OCI-LY3 (cell line): ENCODE data around the gene CROCC2.

Experiments used
- H2AFZ ChIP-seq: fragments of 200-600, 300-600 bp; shearing (Covaris generic); 2 replicates; pipeline ENCODE4 v1.6.0; 2014; ENCODE audit warnings: antibody characterized with exemption, low read depth, low read length
- H3K27ac ChIP-seq: fragments of 200-600, 300-600 bp; sonication (generic); 2 replicates; pipeline ENCODE4 v1.5.1; 2014; ENCODE audit warnings: mild to moderate bottlenecking, low read length, moderate library complexity, mixed read lengths
- H3K27me3 ChIP-seq: fragments of 200-600, 300-600 bp; sonication (generic); 2 replicates; pipeline ENCODE4 v1.6.1; 2014; ENCODE audit warnings: low read depth, low read length, mixed read lengths
- H3K36me3 ChIP-seq: fragments of 200-600, 300-600 bp; sonication (generic); replicated peaks from 2 replicates; pipeline ENCODE3; 2014; ENCODE audit warnings: low read depth, low read length, mixed read lengths
- H3K4me1 ChIP-seq: fragments of 300-600, 200-600 bp; sonication (generic); 2 replicates; pipeline ENCODE4 v1.6.1; 2014; ENCODE audit warnings: low read length, mixed read lengths
- H3K4me2 ChIP-seq: fragments of 200-600, 300-600 bp; sonication (generic); 2 replicates; pipeline ENCODE4 v1.6.1; 2014; ENCODE audit warnings: low read length, mixed read lengths
- H3K4me3 ChIP-seq: fragments of 300-600, 200-600 bp; sonication (generic); 2 replicates; pipeline ENCODE4 v1.5.1; 2014; ENCODE audit warnings: antibody characterized with exemption, mild to moderate bottlenecking, low read length, moderate library complexity
- H3K79me2 ChIP-seq: fragments of 300-600, 200-600 bp; shearing (Covaris generic); 2 replicates; pipeline ENCODE4 v1.6.1; 2014; ENCODE audit warnings: mild to moderate bottlenecking, low read length, mixed read lengths
- H3K9ac ChIP-seq: fragments of 300-600, 200-600 bp; shearing (Covaris generic); 2 replicates; pipeline ENCODE4 v1.6.0; 2014; ENCODE audit warnings: mild to moderate bottlenecking, low read length, moderate library complexity
- H3K9me3 ChIP-seq: fragments of 200-600, 300-600 bp; shearing (Covaris generic); 2 replicates; pipeline ENCODE4 v1.6.1; 2014; ENCODE audit warnings: low read length, mixed read lengths; ENCODE audit not compliant: insufficient read depth
- H4K20me1 ChIP-seq: fragments of 200-600, 300-600 bp; sonication (generic); 2 replicates; pipeline ENCODE4 v1.6.1; 2016; ENCODE audit warnings: low read length, mixed read lengths; ENCODE audit not compliant: insufficient read depth
- EZH2phosphoT487 ChIP-seq: fragments of 200-600 bp; shearing (Covaris generic); IDR thresholded peaks from 2 replicates; pipeline ENCODE4 v1.6.1; 2018; ENCODE audit warnings: antibody characterized with exemption, mixed run types, low read depth
- TF ChIP-seq, protein P1 (sequence below): fragments of 200-600, 300-600 bp; sonication (generic); IDR thresholded peaks from 2 replicates; pipeline ENCODE4 v1.5.1; 2014; ENCODE audit warnings: antibody characterized with exemption, low read length, low read depth

Gene CROCC2

DNA sequence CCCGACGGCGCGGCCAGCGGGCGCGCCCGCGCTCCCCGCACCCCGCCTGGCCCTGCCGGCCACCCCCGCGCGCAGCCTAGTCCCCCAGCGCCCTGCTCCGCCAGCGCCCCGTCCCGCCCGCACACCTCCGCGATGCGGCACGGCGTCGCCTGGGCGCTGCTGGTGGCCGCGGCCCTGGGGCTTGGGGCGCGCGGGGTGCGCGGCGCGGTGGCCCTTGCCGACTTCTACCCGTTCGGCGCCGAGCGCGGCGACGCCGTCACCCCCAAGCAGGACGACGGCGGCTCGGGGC, 92.5 kb downstream of the CROCC2 start:
- Histone ChIP-seq H3K27ac (no peak overlapping the region), H3K4me2 (no peak overlapping the region), H3K4me3 (no peak overlapping the region), H3K79me2 (no peaks in the 10 kb centered on the region), H2AFZ (no peak overlapping the region), H3K9me3 (no peaks in the 10 kb centered on the region), H3K4me1 (no peaks in the 10 kb centered on the region), H4K20me1 (no peaks in the 10 kb centered on the region), H3K27me3 (no peaks in the 10 kb centered on the region), H3K9ac (no peak overlapping the region), H3K36me3 (no peaks in the 10 kb centered on the region)
- TF ChIP-seq, protein P1, sequence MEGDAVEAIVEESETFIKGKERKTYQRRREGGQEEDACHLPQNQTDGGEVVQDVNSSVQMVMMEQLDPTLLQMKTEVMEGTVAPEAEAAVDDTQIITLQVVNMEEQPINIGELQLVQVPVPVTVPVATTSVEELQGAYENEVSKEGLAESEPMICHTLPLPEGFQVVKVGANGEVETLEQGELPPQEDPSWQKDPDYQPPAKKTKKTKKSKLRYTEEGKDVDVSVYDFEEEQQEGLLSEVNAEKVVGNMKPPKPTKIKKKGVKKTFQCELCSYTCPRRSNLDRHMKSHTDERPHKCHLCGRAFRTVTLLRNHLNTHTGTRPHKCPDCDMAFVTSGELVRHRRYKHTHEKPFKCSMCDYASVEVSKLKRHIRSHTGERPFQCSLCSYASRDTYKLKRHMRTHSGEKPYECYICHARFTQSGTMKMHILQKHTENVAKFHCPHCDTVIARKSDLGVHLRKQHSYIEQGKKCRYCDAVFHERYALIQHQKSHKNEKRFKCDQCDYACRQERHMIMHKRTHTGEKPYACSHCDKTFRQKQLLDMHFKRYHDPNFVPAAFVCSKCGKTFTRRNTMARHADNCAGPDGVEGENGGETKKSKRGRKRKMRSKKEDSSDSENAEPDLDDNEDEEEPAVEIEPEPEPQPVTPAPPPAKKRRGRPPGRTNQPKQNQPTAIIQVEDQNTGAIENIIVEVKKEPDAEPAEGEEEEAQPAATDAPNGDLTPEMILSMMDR, result no peak
- TF ChIP-seq EZH2phosphoT487, result no peak

DNA sequence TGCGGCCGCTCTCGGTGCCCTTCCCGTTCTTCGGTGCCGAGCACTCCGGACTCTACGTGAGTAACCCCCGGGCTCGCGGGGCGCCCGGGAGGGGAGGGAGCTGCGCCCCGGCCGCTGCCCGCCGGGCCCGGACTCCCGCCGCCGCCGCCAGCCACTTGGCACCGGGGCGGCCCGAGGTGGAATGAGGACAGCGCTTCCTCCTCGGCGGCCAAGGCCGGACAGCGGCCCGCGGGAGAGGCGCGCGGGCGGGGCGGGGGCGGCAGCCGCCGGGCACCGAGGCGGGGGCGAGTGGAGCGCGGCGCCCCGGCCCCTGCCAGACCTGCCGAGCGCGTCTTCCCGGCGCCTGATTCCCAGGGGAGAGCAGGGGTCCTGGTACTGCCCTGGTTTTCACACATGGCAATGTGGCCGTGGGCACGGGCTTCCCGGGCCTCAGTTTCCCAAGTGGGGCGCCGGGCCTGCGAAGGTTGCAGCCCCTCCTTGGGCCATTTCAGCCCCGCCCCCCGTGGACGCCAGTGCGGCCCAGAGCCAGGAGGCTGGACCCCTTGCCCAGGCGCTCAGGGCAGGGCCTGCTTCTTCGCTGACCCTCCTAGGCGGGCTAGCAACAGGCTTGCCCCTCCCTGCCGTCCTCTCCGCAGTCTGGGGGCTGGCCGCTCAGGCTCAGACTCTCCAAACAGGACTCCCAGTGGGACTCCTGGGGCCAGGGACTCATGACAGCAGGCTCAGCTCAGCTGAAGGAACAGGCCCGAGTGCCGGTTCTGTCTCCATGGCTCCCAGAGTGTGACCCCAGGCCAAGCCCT, 93.1 kb downstream of the CROCC2 start:
- Histone ChIP-seq H3K36me3 (no peaks in the 10 kb centered on the region), H3K79me2 (no peaks in the 10 kb centered on the region), H3K27ac (no peak overlapping the region), H3K4me1 (no peaks in the 10 kb centered on the region), H3K27me3 (no peaks in the 10 kb centered on the region), H3K4me2 (no peak overlapping the region), H3K9me3 (no peaks in the 10 kb centered on the region), H3K9ac (no peak overlapping the region), H4K20me1 (no peaks in the 10 kb centered on the region), H3K4me3 (no peak overlapping the region), H2AFZ (no peak overlapping the region)
- TF ChIP-seq, protein P1, result no peak
- no peak for TF ChIP-seq EZH2phosphoT487

DNA sequence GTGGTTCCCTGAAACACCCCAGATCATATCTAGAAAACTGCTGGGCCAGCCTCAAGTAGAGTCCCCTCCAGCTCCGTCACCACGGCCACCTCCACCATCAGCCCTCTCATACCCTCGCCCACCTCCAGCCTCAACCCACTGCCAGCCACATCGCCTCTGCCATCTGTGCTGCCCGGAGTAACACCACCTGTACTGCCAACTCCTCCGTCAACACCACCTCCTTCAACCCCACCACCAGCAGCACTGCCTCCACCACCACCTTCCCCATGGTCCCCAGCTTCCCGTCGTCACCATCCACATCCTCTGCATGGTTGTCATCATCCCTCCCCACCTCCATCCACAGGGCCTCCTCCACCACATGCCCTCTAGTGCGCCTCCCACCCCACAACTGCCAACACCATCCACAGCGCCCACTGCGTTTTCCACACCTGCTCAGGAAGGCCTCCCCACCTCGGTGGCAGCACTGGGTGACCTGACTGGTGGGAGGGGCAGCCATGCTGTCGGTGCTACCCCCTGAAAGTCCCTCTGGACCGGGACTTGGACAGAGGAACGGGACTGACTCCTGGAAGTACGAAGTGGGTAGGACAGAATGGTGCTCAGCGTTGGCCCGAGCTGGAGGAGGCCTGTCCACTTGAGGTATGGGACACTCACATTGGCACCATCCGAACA, 93.9 kb downstream of the CROCC2 start:
- Histone ChIP-seq H3K27ac (no peak overlapping the region), H3K4me1 (no peaks in the 10 kb centered on the region), H3K9ac (no peak overlapping the region), H4K20me1 (no peaks in the 10 kb centered on the region), H3K4me2 (no peak overlapping the region), H3K36me3 (no peaks in the 10 kb centered on the region), H2AFZ (no peak overlapping the region), H3K79me2 (no peaks in the 10 kb centered on the region), H3K27me3 (no peaks in the 10 kb centered on the region), H3K9me3 (no peaks in the 10 kb centered on the region), H3K4me3 (no peak overlapping the region)
- TF ChIP-seq, protein P1, result no peak
- TF ChIP-seq EZH2phosphoT487, result no peak

DNA sequence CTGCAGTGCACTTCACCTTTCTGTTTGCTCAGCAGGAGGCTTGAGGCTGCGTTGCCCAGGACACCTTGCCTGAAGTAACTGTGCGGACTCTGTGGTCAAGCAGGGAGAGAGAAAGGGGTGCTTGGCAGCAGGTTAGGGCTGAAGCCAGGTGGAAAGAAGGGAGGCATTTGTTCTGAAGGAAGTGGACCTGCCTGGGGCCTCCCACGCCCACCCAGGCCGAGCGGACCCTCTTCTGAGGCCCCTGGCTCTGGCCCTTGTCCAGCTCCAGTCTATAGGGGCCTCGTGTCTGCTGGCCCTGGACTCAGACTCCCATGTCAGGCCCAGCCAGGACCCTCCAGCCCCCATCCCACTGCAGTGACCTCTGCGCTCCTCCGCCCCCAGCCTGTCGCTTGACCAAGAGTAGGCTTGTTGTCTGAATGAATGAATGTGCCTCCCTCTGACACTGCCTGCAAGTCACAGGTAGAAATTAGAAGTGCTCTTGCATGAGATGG, 94.7 kb downstream of the CROCC2 start:
- TF ChIP-seq EZH2phosphoT487, result no peak
- TF ChIP-seq, protein P1, result no peak
- Histone ChIP-seq H3K4me1 (no peaks in the 10 kb centered on the region), H3K9me3 (no peaks in the 10 kb centered on the region), H3K9ac (no peak overlapping the region), H3K4me3 (no peak overlapping the region), H3K36me3 (no peaks in the 10 kb centered on the region), H4K20me1 (no peaks in the 10 kb centered on the region), H3K27ac (no peak overlapping the region), H3K27me3 (no peaks in the 10 kb centered on the region), H2AFZ (no peak overlapping the region), H3K79me2 (no peaks in the 10 kb centered on the region), H3K4me2 (no peak overlapping the region)
